CD8-positive, alpha-beta memory T cell (primary cell): ENCODE data around the gene BRD8. TPM values are rescaled to one million over a fixed set of nuclear protein-coding genes. Genes with fewer than 3 reads are reported as not detected.
A peak's percentile ranks its signal among the peaks of the same experiment; 100 is the strongest.

Experiments used
- CTCF ChIA-PET: fragments of 350-600 bp; sonication (Branson Sonifier 250); formaldehyde crosslinking; loops from one replicate; lab custom pipeline; 2021; ENCODE audit warnings: antibody characterized with exemption; lab: Charles Lee
- POLR2A ChIA-PET: fragments of 350-600 bp; sonication (Branson Sonifier 250); formaldehyde crosslinking; loops from one replicate; lab custom pipeline; 2021; ENCODE audit warnings: antibody characterized with exemption; lab: Charles Lee
- DNase-seq, 5 donors: peaks; one replicate each; pipeline versions ENCODE4 v3.0.0 to v3.0.0-alpha.2; 2020 to 2022; ENCODE audit warnings: mixed read lengths in 1 of 5
- H3K27ac ChIP-seq: one replicate; pipeline ENCODE4 v1.7.0; 2013; ENCODE audit warnings: low read depth, mild to moderate bottlenecking, low read length, moderate library complexity
- H3K27me3 ChIP-seq: 2 replicates; pipeline ENCODE4 v1.7.0; 2013; ENCODE audit warnings: low read length, mild to moderate bottlenecking; ENCODE audit not compliant: insufficient read depth, poor library complexity, severe bottlenecking
- H3K36me3 ChIP-seq: 2 replicates; pipeline ENCODE4 v1.7.0; 2013; ENCODE audit warnings: mild to moderate bottlenecking, low read length, moderate library complexity; ENCODE audit not compliant: insufficient read depth
- H3K4me1 ChIP-seq: 2 replicates; pipeline ENCODE4 v1.7.0; 2013; ENCODE audit warnings: mild to moderate bottlenecking, low read length, moderate library complexity; ENCODE audit not compliant: insufficient read depth
- H3K4me3 ChIP-seq: 2 replicates; pipeline ENCODE4 v1.7.0; 2013; ENCODE audit warnings: mild to moderate bottlenecking, low read length
- H3K9me3 ChIP-seq: 2 replicates; pipeline ENCODE4 v1.7.0; 2013; ENCODE audit warnings: mild to moderate bottlenecking, low read length
- H3K27ac Mint-ChIP-seq, 8 donors: one replicate each; pipeline ENCODE4 v1.8.0; 2020 to 2021; ENCODE audit warnings: mixed read lengths in 8 of 8, mild to moderate bottlenecking in 6 of 8, inconsistent platforms in 3 of 8, moderate library complexity in 3 of 8
- H3K27me3 Mint-ChIP-seq, 2 donors: one replicate each; pipeline ENCODE4 v1.8.0; 2020 to 2021; ENCODE audit warnings: mixed read lengths in 2 of 2, mild to moderate bottlenecking in 1 of 2, moderate library complexity in 1 of 2
- H3K36me3 Mint-ChIP-seq, 3 donors: one replicate each; pipeline ENCODE4 v1.8.0; 2020 to 2021; ENCODE audit warnings: mixed read lengths in 3 of 3, inconsistent platforms in 1 of 3, mild to moderate bottlenecking in 1 of 3
- H3K4me1 Mint-ChIP-seq, 3 donors: one replicate each; pipeline ENCODE4 v1.8.0; 2020 to 2021; ENCODE audit warnings: mixed read lengths in 3 of 3, inconsistent platforms in 1 of 3, mild to moderate bottlenecking in 1 of 3
- H3K4me3 Mint-ChIP-seq, 7 donors: one replicate each; pipeline ENCODE4 v1.8.0; 2020 to 2021; ENCODE audit warnings: mixed read lengths in 7 of 7, mild to moderate bottlenecking in 6 of 7, moderate library complexity in 4 of 7, inconsistent platforms in 2 of 7
- H3K9me3 Mint-ChIP-seq, 5 donors: one replicate each; pipeline ENCODE4 v1.8.0; 2020 to 2022; ENCODE audit warnings: mixed read lengths in 5 of 5, mild to moderate bottlenecking in 3 of 5, moderate library complexity in 2 of 5, inconsistent platforms in 1 of 5
- polyA plus RNA-seq: library from polyadenylated mRNA; unstranded; fragments of 300-500 nt; fragmentation: Illumina TruSeq; gene quantifications from one replicate; pipeline ENCODE4 v1.2.3, GENCODE V29; 2021
- total RNA-seq, 2 experiments: library from RNA; stranded (reverse); gene quantifications; one replicate each; pipeline ENCODE4 v1.2.3, GENCODE V29; 2021

Gene BRD8
- total and polyA plus RNA-seq, 3 experiments from 2014 or later, result 23.2 to 64.8 (median 62.6) TPM

GRCh38 chr5:138093036-138093435 lies 85.4 kb downstream of the BRD8 start:
- H3K4me3 Mint-ChIP-seq, result no peak overlapping the region
- H3K27me3 Mint-ChIP-seq, result peaks cover 20 to 30% of the 10 kb centered on the region in 2 donors
- CTCF ChIA-PET, result no interaction called here
- no peaks in the 10 kb centered on the region for H3K36me3 Mint-ChIP-seq
- H3K27me3 ChIP-seq, result no peaks in the 10 kb centered on the region
- H3K9me3 ChIP-seq, result no peaks in the 10 kb centered on the region
- peaks cover 0 to 2% (median 0%) of the 10 kb centered on the region in 3 donors for H3K4me1 Mint-ChIP-seq
- POLR2A ChIA-PET, result no interaction called here
- no peaks in the 10 kb centered on the region for H3K36me3 ChIP-seq
- H3K4me3 ChIP-seq, result no peak overlapping the region
- H3K27ac Mint-ChIP-seq, result no peak overlapping the region
- no peaks in the 10 kb centered on the region for H3K9me3 Mint-ChIP-seq
- DNase-seq, result peak in 1 of 5 donors; percentile 42
- peaks cover 31% of the 10 kb centered on the region for H3K4me1 ChIP-seq
- no peak overlapping the region for H3K27ac ChIP-seq

GRCh38 chr5:138092301-138092700 lies 86.1 kb downstream of the BRD8 start:
- no peak overlapping the region for H3K4me3 Mint-ChIP-seq
- H3K27ac ChIP-seq, result no peak overlapping the region
- peaks cover 31% of the 10 kb centered on the region for H3K4me1 ChIP-seq
- H3K36me3 ChIP-seq, result no peaks in the 10 kb centered on the region
- no peak for DNase-seq
- CTCF ChIA-PET, result interaction anchor here (1.4 kb wide), 1 partner anchor 15 kb away, joined by 4 read pairs; no protein-coding TSS in a partner anchor
- no peaks in the 10 kb centered on the region for H3K9me3 ChIP-seq
- no peaks in the 10 kb centered on the region for H3K36me3 Mint-ChIP-seq
- H3K27ac Mint-ChIP-seq, result no peak overlapping the region
- H3K27me3 ChIP-seq, result no peaks in the 10 kb centered on the region
- POLR2A ChIA-PET, result no interaction called here
- no peaks in the 10 kb centered on the region for H3K9me3 Mint-ChIP-seq
- H3K4me1 Mint-ChIP-seq, result peaks cover 0 to 2% (median 0%) of the 10 kb centered on the region in 3 donors
- no peak overlapping the region for H3K4me3 ChIP-seq
- peaks cover 20 to 30% of the 10 kb centered on the region in 2 donors for H3K27me3 Mint-ChIP-seq

- Histone ChIP-seq H3K9me3 (no peaks in the 10 kb centered on the region), H3K4me3 (no peak overlapping the region), H3K27ac (no peak overlapping the region), H3K36me3 (no peaks in the 10 kb centered on the region), H3K4me1 (peaks cover 31% of the 10 kb centered on the region), H3K27me3 (no peaks in the 10 kb centered on the region)
- ChIA-PET CTCF (interaction anchor here (1.4 kb wide), 1 partner anchor 14 kb away, joined by 4 read pairs; no protein-coding TSS in a partner anchor), POLR2A (no interaction called here)
- Mint-ChIP-seq H3K4me1 (peaks cover 0 to 2% (median 0%) of the 10 kb centered on the region in 3 donors), H3K27me3 (peaks cover 17 to 30% of the 10 kb centered on the region in 2 donors), H3K36me3 (no peaks in the 10 kb centered on the region), H3K9me3 (no peaks in the 10 kb centered on the region), H3K4me3 (no peak overlapping the region), H3K27ac (no peak overlapping the region)
- no peak for DNase-seq
Observed at GRCh38 chr5:138091685-138092084, 86.7 kb downstream of the BRD8 start.

Other genes with a start within 250 kb of the BRD8 start
- gene FAM13B, start 145.6 kb downstream of the BRD8 start, total RNA-seq, result 10 to 100 TPM; 25.3 to 28.9 TPM
- gene FAM13B, start 145.6 kb downstream of the BRD8 start, polyA plus RNA-seq, result 37.2 TPM
- not detected for gene WNT8A, start 94.6 kb downstream of the BRD8 start, total RNA-seq
- gene WNT8A, start 94.6 kb downstream of the BRD8 start, polyA plus RNA-seq, result not detected
- not detected for gene NME5, start 39.2 kb downstream of the BRD8 start, total RNA-seq
- not detected for gene NME5, start 39.2 kb downstream of the BRD8 start, polyA plus RNA-seq
- gene KIF20A, start 482 bp upstream of the BRD8 start, total RNA-seq, result 10 to 100 TPM; 27.2 to 29.3 TPM
- 0.13 TPM for gene KIF20A, start 482 bp upstream of the BRD8 start, polyA plus RNA-seq
- 10 to 100 TPM; 48.7 to 49.7 TPM for gene CDC23, start 34.7 kb upstream of the BRD8 start, total RNA-seq
- 21.9 TPM for gene CDC23, start 34.7 kb upstream of the BRD8 start, polyA plus RNA-seq
- not detected for gene GFRA3, start 96.0 kb upstream of the BRD8 start, total RNA-seq
- gene GFRA3, start 96.0 kb upstream of the BRD8 start, polyA plus RNA-seq, result not detected
- gene CDC25C, start 153.2 kb upstream of the BRD8 start, total RNA-seq, result 1 to 10 TPM; 4.3 to 5.3 TPM
- not detected for gene CDC25C, start 153.2 kb upstream of the BRD8 start, polyA plus RNA-seq
- gene FAM53C, start 159.6 kb upstream of the BRD8 start, total RNA-seq, result 10 to 100 TPM; 29.5 to 32.2 TPM
- gene FAM53C, start 159.6 kb upstream of the BRD8 start, polyA plus RNA-seq, result 20.6 TPM
- gene KDM3B, start 174.1 kb upstream of the BRD8 start, total RNA-seq, result 10 to 100 TPM; 42.4 to 44.7 TPM
- gene KDM3B, start 174.1 kb upstream of the BRD8 start, polyA plus RNA-seq, result 14.7 TPM